HG02623 (cell line): ENCODE results near the gene MADCAM1.

Experiments
- ATAC-seq: cut with Tn5 transposase; IDR thresholded peaks from one replicate; pipeline ENCODE4 v1.9.1; 2021; ENCODE audit warnings: moderate library complexity; ENCODE audit not compliant: unreplicated experiment

Gene MADCAM1

DNA sequence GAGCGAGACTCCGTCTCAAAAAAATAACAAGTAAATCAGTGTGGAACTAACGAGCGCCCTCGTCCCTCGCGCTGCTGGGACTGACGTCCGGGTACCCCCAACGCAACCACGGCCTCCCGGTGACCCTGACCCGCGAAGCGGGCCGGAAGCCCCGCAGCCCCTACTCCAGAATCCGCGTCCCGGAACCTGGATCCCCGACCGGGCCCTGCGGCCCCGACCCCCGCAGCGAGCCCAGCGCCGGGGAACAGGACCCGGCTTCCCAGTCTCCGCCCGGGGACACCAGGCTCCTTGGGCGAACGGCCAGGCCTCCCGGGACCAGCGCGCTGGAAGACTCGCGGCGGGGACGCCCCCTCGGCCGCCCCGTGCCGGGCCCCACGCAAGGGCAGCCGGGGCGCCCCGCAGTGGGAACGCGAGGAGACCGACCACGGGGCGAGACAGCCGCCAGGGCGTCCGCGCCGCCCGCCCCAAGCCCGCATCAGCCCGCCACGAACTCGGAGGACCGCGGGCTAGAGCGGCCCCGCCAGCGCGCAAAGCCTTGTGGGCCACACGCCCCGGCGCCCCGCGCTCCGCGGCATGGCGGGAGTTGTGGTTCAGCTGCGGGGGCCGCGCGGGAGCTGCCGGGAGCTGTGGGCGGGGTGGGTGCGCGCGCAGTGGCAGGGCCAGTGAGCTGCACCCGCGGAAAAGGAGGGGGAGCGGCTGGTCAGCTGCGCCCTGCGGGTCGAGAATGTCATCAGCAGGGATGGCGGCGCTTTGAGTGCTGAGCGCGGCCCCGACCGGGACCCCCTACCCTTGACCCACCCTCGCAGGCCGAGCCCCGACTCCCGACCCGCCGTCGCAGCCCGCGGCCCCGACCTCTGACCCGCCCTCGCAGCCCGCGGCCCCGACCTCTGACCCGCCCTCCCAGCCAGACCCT lies 7.5 kb upstream of the MADCAM1 start:
- peak; percentile 78 for ATAC-seq

DNA sequence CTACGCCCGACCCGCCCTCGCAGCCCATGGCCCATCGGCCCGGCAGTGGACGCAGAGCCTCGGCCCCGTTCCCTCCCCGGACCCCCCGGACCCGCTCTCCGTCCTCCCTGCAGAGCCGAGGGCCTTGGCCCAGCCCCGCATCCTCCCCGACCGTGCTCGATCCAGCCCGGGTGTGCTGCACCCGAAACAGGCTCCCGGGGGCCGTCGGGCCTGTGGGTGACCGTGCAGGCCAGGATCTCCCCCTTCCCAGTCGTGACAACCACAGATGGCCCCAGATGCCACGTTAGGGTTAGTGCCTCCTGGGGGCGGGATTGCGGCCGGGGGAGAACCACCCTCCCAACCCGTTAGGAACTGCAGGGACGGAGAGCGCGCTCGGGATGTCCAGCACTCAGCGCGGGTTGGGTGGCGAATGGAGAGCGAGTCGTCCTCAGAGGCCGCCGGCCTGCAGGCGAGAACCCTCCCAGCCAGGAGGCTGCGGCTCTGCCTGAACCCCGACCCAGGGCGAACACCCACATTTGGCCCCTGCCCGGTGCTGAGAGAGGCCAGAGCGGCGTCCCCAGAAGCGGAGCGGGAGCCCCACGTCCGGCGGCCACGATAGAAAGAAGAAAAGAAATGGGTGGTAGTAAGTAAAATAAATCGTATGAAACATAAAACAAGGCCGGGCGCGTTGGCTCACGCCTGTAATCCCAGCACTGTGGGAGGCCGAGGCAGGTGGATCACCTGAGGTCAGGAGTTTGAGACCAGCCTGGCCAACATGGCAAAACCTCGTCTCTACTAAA lies 6.7 kb upstream of the MADCAM1 start:
- no peak for ATAC-seq

DNA sequence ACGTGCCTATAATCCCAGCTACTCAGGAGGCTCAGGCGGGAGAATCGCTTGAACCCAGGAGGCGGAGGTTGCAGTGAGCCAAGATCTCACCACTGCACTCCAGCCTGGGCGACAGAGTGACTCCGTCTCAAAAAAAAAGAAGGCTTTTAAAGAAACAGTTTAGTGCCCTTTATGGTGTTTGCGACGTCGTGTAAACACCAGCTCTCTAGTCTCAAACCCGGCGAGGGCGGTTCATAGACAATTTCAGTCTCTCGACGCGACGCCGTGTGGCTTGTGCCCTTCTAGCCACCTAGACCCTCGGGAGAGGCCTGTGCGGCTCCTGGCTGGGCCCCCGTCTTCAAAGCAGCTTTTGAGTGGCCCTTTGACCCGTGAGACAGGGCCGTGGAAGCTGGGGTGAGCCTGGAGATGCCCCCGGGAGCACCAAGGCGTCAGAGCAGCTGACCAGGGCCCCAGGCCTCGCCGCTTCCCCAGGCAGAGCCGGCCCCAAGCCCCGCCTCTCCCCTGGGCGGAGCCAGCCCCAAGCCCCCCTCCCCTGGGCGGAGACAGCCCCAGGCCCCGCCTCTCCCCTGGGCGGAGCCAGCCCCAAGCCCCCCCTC lies 5.0 kb upstream of the MADCAM1 start:
- ATAC-seq = no peak

GRCh38 chr19:492091-492531 lies 4.2 kb upstream of the MADCAM1 start:
- ATAC-seq = no peak

DNA sequence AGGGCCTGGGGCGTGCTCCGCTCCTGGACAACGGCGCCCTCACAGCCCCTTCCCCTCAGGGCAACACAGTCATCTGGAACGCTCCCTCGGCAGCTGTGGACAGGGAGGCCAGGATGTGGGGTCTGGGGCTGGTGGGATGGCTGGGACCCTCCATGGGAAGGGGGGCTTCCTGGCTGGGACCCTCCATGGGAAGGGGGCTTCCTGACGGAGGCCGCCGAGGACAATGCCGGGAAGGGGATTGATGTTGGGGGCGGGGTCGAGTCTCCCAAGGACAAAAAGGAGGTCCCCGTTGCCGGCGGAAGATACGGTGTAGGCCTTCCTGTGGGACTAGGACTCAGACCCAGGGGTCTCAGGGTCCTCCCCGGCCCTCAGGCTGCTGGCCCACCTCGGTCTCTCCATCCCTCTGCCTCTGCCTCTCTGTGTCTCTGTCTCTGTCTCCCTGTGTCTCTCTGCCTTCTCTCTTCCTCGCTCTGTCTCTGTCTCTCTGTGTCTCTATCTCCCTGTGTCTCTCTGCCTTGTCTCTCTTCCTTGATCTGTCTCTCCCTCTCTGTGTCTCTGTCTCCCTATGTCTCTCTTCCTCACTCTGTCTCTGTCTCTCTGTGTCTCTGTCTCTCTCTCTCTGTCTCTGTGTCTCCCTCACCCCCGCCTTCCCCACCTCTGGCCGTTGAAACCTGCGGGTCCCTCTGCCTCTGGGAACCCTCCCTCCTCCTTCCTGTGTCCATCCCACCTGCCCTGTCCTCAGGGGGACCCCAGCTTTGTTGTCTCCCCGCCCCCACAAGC lies 2.7 kb upstream of the MADCAM1 start:
- no peak for ATAC-seq

GRCh38 chr19:494171-495080 lies 1.9 kb upstream of the MADCAM1 start:
- no peak for ATAC-seq

- ATAC-seq = no peak
Observed at GRCh38 chr19:495081-495401, 1.2 kb upstream of the MADCAM1 start.

DNA sequence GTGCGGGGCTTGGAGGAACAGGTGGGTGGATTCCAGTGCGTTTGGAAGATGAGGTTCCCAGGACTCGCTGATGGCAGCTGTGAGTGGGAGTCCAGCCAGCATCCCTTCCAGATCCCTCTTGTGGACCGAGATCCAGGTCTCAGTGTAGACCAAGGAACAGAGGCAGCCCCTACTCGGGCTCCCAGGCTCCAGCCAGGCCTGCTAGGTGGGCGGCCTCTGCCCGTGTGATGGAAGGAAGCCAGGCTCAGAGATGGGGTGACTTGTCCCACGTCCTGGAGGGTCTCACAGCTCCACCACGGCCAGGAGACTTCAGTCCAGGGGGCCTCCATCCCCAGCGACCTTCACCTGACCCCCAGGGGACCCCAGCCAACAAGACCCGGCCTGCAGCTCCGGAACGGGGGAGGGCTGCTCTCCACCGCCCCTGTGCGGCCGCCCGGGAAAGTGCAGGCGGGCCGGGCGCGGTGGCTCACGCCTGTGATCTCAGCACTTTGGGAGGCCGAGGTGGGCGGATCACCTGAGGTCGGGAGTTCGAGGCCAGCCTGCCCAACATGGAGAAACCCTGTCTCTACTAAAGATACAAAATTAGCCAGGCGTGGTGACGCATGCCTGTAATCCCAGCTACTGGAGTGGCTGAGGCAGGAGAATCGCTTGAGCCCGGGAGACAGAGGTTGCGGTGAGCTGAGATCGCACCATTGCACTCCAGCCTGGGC lies 729 bp upstream of the MADCAM1 start:
- ATAC-seq = no peak

DNA sequence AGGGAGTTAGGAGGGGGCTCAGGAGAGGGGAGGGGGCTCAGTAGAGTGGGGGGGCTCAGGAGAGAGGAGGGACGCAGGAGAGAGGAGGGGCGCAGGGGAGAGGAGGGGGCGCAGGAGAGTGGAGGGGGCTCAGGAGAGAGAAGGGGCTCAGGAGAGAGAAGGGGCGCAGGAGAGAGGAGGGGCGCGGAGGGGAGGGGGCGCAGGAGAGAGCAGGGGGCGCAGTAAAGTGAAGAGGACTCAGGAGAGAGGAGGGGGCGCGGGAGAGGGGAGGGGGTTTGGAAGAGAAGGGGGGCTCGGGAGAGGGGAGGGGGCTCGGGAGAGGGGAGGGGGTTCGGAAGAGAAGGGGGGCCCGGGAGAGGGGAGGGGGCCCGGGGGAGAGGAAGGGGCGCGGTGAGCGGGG lies 700 bp downstream of the MADCAM1 start:
- ATAC-seq = no peak

- ATAC-seq = no peak
Observed at GRCh38 chr19:497491-497868, 1.2 kb downstream of the MADCAM1 start.

DNA sequence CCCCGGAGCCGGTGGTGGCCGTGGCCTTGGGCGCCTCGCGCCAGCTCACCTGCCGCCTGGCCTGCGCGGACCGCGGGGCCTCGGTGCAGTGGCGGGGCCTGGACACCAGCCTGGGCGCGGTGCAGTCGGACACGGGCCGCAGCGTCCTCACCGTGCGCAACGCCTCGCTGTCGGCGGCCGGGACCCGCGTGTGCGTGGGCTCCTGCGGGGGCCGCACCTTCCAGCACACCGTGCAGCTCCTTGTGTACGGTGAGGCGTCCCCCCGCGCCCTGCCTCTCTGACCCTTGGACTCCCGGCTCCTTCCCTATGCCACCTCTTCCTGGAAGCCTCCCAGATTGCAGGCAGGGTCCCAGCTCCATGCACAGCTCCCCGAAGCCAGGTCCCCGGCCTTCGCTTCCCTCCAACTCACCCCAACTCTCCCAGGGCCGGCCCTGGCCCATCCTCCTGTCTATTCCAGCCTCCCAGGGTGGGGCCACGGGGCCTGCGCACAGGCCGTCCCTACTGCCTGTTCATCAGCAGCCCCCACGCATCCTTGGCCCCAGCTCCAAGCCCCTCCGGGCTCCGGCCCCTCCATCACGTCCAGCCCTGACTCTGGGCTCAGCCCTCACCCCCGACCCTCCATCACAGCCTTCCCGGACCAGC lies 1.7 kb downstream of the MADCAM1 start:
- ATAC-seq = no peak

DNA sequence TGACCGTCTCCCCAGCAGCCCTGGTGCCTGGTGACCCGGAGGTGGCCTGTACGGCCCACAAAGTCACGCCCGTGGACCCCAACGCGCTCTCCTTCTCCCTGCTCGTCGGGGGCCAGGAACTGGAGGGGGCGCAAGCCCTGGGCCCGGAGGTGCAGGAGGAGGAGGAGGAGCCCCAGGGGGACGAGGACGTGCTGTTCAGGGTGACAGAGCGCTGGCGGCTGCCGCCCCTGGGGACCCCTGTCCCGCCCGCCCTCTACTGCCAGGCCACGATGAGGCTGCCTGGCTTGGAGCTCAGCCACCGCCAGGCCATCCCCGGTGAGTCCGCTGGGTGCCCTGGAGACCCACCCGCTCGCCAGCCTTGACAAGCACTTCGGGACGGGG lies 2.2 kb downstream of the MADCAM1 start:
- ATAC-seq = no peak

DNA sequence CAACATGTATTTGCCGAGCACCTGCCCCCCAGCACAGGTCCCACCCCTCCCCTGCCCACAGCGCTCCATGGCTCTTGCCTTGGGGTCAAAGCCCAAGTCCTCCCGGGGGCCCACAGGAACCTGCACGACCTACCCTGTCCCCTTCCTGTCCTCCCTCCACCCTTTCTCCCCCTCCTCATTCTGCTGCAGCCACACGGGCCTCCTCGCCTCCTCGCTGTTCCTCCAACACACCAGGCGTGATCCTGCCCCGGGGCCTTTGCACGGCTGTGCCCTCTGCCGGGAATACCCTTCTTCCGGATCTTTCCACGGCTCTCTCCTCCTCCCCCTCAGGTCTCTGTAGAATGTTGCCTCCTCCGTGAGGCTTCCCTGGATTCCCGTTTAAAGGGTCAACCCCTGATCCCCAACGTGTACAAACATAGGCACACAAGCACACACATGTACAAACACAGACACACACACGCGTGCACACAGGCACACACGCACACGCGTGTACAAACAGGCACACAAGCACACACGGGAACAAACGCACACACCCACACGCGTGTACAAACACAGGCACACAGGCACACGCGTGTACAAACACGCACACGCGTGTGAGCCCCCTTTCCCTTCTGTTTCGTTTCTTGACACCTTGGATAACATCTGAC lies 2.8 kb downstream of the MADCAM1 start:
- ATAC-seq = no peak

GRCh38 chr19:501646-502045 lies 5.4 kb downstream of the MADCAM1 start:
- ATAC-seq = no peak

GRCh38 chr19:504616-505015 lies 8.3 kb downstream of the MADCAM1 start:
- no peak for ATAC-seq

DNA sequence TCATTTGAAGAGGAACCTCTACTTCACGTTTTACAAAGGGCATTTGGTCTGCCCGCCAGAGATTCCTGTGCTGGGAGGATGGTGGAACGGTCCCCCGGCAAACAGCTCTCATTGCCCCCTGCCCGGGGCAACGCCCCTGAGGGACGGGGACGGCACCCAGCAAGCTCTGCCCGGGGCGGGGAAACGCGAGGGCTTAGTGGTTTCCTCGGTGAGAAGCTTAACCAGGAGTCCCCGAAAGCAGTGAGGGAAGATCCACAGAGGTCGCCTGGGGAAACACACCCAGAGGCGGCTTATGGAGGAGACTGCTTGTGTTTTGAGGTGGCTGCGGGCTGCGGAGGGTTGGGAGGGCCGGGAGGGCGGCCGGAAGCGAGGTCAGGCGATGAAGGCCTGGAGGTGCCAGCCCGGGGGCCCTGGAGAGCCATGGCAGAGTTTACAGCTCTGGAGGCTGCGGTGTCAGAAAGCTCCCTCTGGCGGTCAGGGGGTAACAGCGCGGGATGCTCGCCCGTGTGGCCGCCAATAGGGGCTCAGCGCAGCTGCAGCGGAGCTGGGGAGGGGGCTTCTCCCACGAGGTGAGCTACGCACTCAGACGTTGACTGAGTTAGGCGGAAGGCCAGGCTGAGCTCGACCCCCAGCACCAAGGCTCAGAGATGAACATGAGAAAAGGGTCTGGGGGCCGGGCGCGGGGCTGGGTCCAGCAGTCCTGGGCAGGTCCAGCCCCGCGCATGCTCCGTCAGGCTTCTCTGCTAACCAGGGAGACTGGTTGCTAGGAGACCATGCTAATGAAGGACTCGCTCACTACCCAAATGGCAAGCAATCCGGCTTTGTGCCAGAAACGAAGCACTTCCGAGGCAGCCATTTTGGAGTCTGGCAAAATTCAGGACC lies 10.4 kb downstream of the MADCAM1 start:
- peak; percentile 67 for ATAC-seq
